GM12878 (cell line): ENCODE data around the gene BCAS3. TPM values are rescaled to one million over a fixed set of nuclear protein-coding genes. Genes with fewer than 3 reads are reported as not detected.

Source experiments
- ATAC-seq: fragments of 200-7000 bp; cut with Tn5 transposase; 3 replicates; pipeline ENCODE4 v1.9.1; 2020; ENCODE audit warnings: mild to moderate bottlenecking, moderate library complexity
- BruUV-seq: library from RNA; stranded (reverse); fragments of 400-500 nt; replicated peaks from 2 replicates; lab custom pipeline; 2021; lab: Mats Ljungman, UMichigan
- CTCF ChIA-PET: fragments of 300-600 bp; sonication (Branson Sonifier 250); formaldehyde crosslinking; extraction: SDS; loops from one replicate; lab custom pipeline; 2021; ENCODE audit warnings: inconsistent platforms; lab: Yijun Ruan, JAX
- POLR2A ChIA-PET: fragments of 350-600 bp; formaldehyde crosslinking; extraction: SDS; loops from one replicate; lab custom pipeline; 2021; ENCODE audit warnings: inconsistent platforms; lab: Charles Lee
- RAD21 ChIA-PET: fragments of 300-600 bp; sonication (Branson Sonifier 250); formaldehyde crosslinking; loops from one replicate; lab custom pipeline; 2023; ENCODE audit warnings: antibody characterized with exemption; ENCODE audit not compliant: unreplicated experiment; lab: Charles Lee
- SMC1A ChIA-PET: fragments of 300-600 bp; sonication (Branson Sonifier 250); formaldehyde crosslinking; loops from one replicate; lab custom pipeline; 2023; ENCODE audit not compliant: unreplicated experiment, uncharacterized antibody; lab: Charles Lee
- DNase-seq: peaks from one replicate; pipeline ENCODE4 v3.0.0-alpha.2; 2011; ENCODE audit warnings: low read depth, low spot score
- FAIRE-seq: peaks from 3 replicates; lab custom pipeline; 2011; peaks lifted over from hg19 to GRCh38; lab: Jason Lieb, UNC
- H2AFZ ChIP-seq: 2 replicates; pipeline ENCODE4 v1.6.0; 2011; ENCODE audit warnings: low read depth, low read length, control low read depth; ENCODE audit not compliant: control insufficient read depth
- H3K27ac ChIP-seq: 2 replicates; pipeline ENCODE4 v1.5.1; 2011; ENCODE audit warnings: control low read depth; ENCODE audit not compliant: control insufficient read depth, insufficient read depth
- H3K27me3 ChIP-seq, 2 experiments: replicated peaks in 1 of 2; 2 replicates each; pipeline versions ENCODE4 v1.6.0 to v1.6.1; 2011; ENCODE audit warnings: low read length in 1 of 2; ENCODE audit not compliant: control insufficient read depth in 2 of 2, insufficient read depth in 2 of 2
- H3K36me3 ChIP-seq, 2 experiments: 2 replicates each; pipeline ENCODE4 v1.5.1; 2011; ENCODE audit warnings: low read length in 1 of 2; ENCODE audit not compliant: control insufficient read depth in 2 of 2, insufficient read depth in 2 of 2
- H3K4me1 ChIP-seq: 2 replicates; pipeline ENCODE4 v1.6.1; 2011; ENCODE audit warnings: mild to moderate bottlenecking, low read length, moderate library complexity, mixed read lengths; ENCODE audit not compliant: control insufficient read depth, insufficient read depth
- H3K4me2 ChIP-seq: 2 replicates; pipeline ENCODE4 v1.6.0; 2011; ENCODE audit warnings: control low read depth; ENCODE audit not compliant: control insufficient read depth, insufficient read depth
- H3K4me3 ChIP-seq: fragments of 200-600 bp; sonication (generic); 2 replicates; pipeline ENCODE4 v1.5.1; 2016
- H3K79me2 ChIP-seq: 2 replicates; pipeline ENCODE4 v1.6.0; 2011; ENCODE audit warnings: low read length; ENCODE audit not compliant: control insufficient read depth, insufficient read depth
- H3K9ac ChIP-seq: 2 replicates; pipeline ENCODE4 v1.8.0; 2011; ENCODE audit warnings: low read length, control low read depth, mixed read lengths; ENCODE audit not compliant: control insufficient read depth, insufficient read depth
- H3K9me3 ChIP-seq: replicated peaks from 3 replicates; pipeline ENCODE4 v1.5.1; 2011; ENCODE audit warnings: mild to moderate bottlenecking, low read length; ENCODE audit not compliant: control insufficient read depth, insufficient read depth
- H4K20me1 ChIP-seq: 2 replicates; pipeline ENCODE4 v1.6.0; 2011; ENCODE audit not compliant: control insufficient read depth, insufficient read depth
- SREBF1 ChIP-seq: IDR thresholded peaks from 2 replicates; pipeline ENCODE4 v1.6.1; 2012; ENCODE audit warnings: mild to moderate bottlenecking, low read length
- WGBS: methylation state at CpG from one replicate; pipeline ENCODE4 v1.1.6; 2016; ENCODE audit warnings: low lambda C conversion rate; ENCODE audit not compliant: insufficient replicate concordance, insufficient coverage; ENCODE audit errors: missing lambda C conversion rate; 5-methylcytosine and 5-hydroxymethylcytosine counted together
- in situ Hi-C: fragments of 300-500 bp; cut with MboI; formaldehyde crosslinking; loops from 9 replicates; pipeline ENCODE4 v1.14.3; 2018; ENCODE audit warnings: mixed read lengths
- intact Hi-C: fragments of 100-400 bp; cut with micrococcal nuclease; formaldehyde crosslinking; loops from one replicate; pipeline ENCODE4 v1.14.2; 2022; ENCODE audit not compliant: unreplicated experiment
- polyA plus RNA-seq, 11 experiments: library from polyadenylated mRNA; depleted of rRNA in 4 of 11; unstranded in 6 of 11; stranded (reverse) in 5 of 11; fragments of >200 nt; fragmentation: Nextera tagmentation in 4 of 11; fragmentation: Illumina TruSeq in 1 of 11; extraction: Ambion mirVana in 4 of 11; extraction: Trizol in 1 of 11; gene quantifications; 1 replicate in 1 of 11; 2 replicates in 10 of 11; pipeline versions ENCODE4 v1.2.1 to v1.2.3, GENCODE V29; 2011 to 2016; ENCODE audit warnings: inconsistent platforms in 2 of 11, missing spikeins in 2 of 11, low read depth in 1 of 11
- total RNA-seq, 4 experiments: library from RNA; depleted of rRNA in 3 of 4; stranded (reverse); fragments of >200 nt in 3 of 4; fragmentation: Illumina TruSeq in 1 of 4; extraction: Trizol in 1 of 4; gene quantifications; 2 replicates each; pipeline versions ENCODE4 v1.2.1 to v1.2.3, GENCODE V29; 2013 to 2021
- TF ChIP-seq, protein P1 (sequence below): fragments of 450-650 bp; IDR thresholded peaks from 2 replicates; pipeline ENCODE4 v1.6.1; 2016; ENCODE audit warnings: mild to moderate bottlenecking, moderate library complexity, borderline replicate concordance

Gene BCAS3
- total and polyA plus RNA-seq, 10 of the 15 experiments (the other 5 are each of a cell fraction or from before 2014, with no cell fraction given), result 2.1 to 11.0 (median 6.6) TPM

GRCh38 chr17:61048376-61049106 lies 370.9 kb downstream of the BCAS3 start:
- RAD21 ChIA-PET, result interaction anchor here (0.6 to 1.3 kb wide), 5 partner anchors 20 to 184 kb away, joined by 3 to 4 read pairs (median 3); no protein-coding TSS in a partner anchor
- no TSS peak for BruUV-seq
- Histone ChIP-seq H3K79me2 (no peaks in the 10 kb centered on the region), H3K27ac (no peak overlapping the region), H3K9ac (no peak overlapping the region), H3K4me2 (no peak overlapping the region), H3K4me1 (no peaks in the 10 kb centered on the region), H3K27me3 (no peaks in the 10 kb centered on the region), H2AFZ (no peak overlapping the region), H3K9me3 (no peaks in the 10 kb centered on the region), H3K4me3 (no peak overlapping the region), H3K36me3 (no peaks in the 10 kb centered on the region), H4K20me1 (no peaks in the 10 kb centered on the region)
- in situ Hi-C loops, result no loop called here
- POLR2A ChIA-PET, result no interaction called here
- intact Hi-C loops, result no loop called here
- SMC1A ChIA-PET, result interaction anchor here (0.8 to 1.5 kb wide), 8 partner anchors 8 to 181 kb away, joined by 3 to 6 read pairs (median 4); no protein-coding TSS in a partner anchor
- no peak for TF ChIP-seq SREBF1
- TF ChIP-seq, protein P1, sequence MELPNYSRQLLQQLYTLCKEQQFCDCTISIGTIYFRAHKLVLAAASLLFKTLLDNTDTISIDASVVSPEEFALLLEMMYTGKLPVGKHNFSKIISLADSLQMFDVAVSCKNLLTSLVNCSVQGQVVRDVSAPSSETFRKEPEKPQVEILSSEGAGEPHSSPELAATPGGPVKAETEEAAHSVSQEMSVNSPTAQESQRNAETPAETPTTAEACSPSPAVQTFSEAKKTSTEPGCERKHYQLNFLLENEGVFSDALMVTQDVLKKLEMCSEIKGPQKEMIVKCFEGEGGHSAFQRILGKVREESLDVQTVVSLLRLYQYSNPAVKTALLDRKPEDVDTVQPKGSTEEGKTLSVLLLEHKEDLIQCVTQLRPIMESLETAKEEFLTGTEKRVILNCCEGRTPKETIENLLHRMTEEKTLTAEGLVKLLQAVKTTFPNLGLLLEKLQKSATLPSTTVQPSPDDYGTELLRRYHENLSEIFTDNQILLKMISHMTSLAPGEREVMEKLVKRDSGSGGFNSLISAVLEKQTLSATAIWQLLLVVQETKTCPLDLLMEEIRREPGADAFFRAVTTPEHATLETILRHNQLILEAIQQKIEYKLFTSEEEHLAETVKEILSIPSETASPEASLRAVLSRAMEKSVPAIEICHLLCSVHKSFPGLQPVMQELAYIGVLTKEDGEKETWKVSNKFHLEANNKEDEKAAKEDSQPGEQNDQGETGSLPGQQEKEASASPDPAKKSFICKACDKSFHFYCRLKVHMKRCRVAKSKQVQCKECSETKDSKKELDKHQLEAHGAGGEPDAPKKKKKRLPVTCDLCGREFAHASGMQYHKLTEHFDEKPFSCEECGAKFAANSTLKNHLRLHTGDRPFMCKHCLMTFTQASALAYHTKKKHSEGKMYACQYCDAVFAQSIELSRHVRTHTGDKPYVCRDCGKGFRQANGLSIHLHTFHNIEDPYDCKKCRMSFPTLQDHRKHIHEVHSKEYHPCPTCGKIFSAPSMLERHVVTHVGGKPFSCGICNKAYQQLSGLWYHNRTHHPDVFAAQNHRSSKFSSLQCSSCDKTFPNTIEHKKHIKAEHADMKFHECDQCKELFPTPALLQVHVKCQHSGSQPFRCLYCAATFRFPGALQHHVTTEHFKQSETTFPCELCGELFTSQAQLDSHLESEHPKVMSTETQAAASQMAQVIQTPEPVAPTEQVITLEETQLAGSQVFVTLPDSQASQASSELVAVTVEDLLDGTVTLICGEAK, result peak; percentile 83
- FAIRE-seq, result no peak
- ATAC-seq, result peak; percentile 36
- CTCF ChIA-PET, result interaction anchor here (0.9 to 1.0 kb wide), 2 partner anchors 9 to 21 kb away, joined by 3 read pairs; no protein-coding TSS in a partner anchor
- DNase-seq, result no peak
- 51% methylated on average over 3 of the region's 3 CpGs for WGBS
